NCI-H460 (cell line): Measurements from ENCODE around the gene MRM2. TPM values are rescaled to one million over a fixed set of nuclear protein-coding genes. Genes with fewer than 3 reads are reported as not detected.

ENCODE experiments used
- DNase-seq: peaks from one replicate; pipeline ENCODE4 v3.0.0-alpha.2; 2016; ENCODE audit warnings: low read depth; ENCODE audit errors: extremely low read depth
- polyA plus RNA-seq: library from polyadenylated mRNA; depleted of rRNA; stranded (reverse); fragments of >200 nt; gene quantifications from 2 replicates; pipeline ENCODE4 v1.2.3, GENCODE V29; 2014; cell fraction: nucleus; rRNA removed
- total RNA-seq: library from RNA; depleted of rRNA; stranded (reverse); fragments of >200 nt; shearing (Covaris generic); gene quantifications from 2 replicates; pipeline ENCODE4 v1.2.3, GENCODE V29; 2014; rRNA removed

The MRM2 gene
- 30.6 and 41.1 TPM in 2 replicates for total RNA-seq
- 24.9 and 35.3 TPM in 2 replicates for polyA plus RNA-seq

DNA sequence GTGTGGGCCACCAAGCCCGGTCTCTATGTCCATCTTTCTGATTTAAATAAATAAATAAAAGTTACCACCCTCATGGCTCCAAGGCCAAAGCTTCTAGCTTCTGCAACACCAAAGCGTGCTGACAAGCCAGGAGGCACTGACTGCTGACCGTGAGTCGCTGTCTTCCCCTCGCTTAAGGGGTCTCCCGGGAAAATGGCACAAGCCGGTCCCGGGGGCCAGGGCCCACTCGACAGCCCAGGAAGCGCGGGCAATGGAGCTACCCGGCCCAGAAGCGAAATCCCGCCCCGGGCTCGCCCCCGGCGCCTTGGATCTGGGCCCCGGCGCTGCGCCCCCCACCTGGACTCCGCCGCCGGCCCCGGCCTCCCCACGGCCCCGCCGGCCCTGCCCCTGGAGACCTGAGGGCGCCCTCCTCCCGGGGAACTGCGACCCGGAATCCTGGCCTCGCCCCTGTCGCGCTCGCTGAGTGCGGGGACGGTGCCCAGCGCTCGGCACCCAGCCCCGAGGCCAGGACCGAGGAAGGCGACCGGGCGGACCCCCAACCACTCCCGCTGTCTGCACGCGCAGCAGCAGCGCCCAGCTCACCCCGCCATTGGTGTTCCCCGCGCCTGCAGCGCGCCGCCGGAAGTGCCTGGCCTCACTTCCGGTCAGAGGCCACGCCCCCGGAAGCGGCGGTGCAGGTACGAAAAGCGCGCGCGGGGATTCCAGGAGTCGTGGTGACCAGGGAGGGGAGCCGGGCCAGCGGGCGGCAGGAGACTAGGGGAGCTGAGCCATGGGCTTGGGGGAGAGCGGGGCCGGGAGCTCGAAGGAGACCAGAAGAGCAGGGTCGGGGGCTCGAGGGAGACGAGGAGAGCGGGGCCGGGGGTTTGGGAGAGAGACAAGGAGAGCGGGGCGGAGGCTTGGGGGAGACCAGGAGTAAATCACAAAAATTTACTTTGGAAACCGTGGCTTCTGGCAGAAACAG is at the start of gene MRM2, which contains the start of gene NUDT1:
TSS of gene MRM2 (minus strand) at position 626 of the 961 bp plus-strand sequence. CDS start at position 590, 36 bp downstream.
TSS of gene NUDT1 (plus strand) at position 647 of the 961 bp plus-strand sequence. CDS start 2,349 bp downstream, outside the sequence.
- DNase-seq, result peak; percentile 71

DNA sequence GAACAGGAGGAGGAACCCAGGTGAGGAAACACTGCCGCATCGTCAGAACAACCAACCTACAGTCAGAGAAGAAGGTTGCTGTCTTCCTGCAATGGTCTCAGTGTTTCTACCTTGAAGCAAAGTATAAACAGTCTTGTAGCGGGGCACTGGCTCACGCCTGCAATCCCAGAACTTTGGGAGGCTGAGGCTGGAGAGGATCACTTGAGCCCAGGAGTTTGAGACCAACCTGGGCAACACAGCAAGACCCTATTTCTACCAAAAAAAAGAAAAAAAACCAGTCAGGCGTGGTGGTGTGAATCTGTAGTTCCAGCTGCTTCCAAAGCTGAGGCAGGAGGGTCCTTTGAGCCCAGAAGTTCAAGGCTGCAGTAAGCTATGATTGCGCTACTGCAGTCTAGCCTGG is 48.9 kb upstream of the MRM2 start:
- no peak for DNase-seq

DNA sequence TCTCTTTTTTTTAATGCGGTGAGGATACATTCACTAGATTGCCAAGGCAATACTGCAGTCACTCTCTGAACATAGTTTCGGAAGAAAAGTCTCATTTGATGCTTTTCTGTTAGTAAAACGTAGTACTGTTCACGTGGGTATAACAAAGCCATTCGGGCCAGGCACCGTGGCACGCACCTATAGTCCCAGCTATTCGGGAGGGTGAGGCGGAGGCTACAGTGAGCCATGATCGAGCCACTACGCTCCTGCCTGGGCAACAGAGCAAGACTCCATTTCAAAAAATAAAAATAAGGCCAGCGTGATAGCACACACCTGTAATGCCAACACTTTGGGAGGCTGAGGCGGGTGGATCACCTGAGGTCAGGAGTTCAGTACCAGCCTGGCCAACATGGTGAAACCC is 47.6 kb upstream of the MRM2 start:
- DNase-seq, result no peak

DNA sequence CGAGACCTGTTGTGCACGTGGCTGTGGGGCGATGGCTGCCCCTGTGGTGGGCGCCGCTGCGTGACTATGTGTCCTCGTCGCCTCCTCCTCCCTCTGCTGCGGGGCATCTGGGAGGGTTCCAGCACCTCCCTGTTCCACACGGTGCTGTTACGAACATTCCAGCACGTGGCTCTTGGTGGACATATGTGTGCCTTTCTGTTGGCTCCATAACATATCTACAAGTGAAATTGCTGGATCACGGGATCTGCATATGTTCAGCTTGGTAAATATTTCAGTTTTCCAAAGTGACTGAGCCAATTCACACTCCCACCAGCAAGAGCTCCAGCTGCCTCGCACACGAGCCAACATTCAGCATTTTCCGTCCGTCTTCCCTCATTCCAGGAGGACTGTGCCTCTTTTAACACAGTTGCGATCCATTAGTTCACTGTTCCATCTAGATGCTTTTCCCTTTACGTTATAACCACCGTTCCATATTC is 47.1 kb upstream of the MRM2 start:
- no peak for DNase-seq

DNA sequence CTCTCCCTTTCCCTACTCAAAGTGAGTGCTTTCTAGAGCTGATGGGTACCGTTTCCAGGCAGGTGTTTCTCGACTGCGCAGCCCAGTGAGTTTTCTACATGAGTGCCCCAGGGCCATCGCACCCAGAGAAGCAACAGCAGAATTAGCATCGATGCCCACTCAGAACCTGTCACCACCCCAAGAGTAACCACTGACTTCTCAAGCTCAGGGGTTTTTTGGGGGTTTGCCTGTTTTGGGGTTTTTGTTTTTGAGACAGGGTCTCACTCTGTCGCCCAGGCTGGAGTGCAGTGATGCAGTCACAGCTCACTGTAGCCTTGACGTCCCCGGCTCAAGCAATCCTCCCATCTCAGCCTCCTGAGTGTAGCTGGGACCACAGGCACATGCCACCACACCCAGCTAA is 46.5 kb upstream of the MRM2 start:
- no peak for DNase-seq

GRCh38 chr7:2287745-2288144 is 45.7 kb upstream of the MRM2 start:
- no peak for DNase-seq

DNA sequence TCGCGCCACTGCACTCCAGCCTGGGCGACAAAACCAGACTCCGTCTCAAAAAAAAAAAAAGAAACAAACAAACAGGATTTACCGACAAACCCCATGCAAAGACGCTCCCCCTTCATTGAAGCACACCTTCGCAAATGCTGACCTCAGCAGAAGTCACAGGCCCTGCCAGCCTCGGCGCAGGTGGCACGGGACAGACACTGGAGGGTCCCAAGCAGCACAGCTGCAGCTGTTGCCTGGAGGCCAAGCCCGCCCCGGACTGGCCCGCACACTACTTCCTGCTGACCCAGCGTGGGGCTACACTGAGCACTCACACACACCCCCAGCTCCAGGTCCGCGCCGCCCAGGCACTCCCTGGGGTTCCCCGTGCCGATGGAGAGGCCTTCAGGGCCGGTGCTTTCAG is 41.1 kb upstream of the MRM2 start:
- DNase-seq, result no peak

DNA sequence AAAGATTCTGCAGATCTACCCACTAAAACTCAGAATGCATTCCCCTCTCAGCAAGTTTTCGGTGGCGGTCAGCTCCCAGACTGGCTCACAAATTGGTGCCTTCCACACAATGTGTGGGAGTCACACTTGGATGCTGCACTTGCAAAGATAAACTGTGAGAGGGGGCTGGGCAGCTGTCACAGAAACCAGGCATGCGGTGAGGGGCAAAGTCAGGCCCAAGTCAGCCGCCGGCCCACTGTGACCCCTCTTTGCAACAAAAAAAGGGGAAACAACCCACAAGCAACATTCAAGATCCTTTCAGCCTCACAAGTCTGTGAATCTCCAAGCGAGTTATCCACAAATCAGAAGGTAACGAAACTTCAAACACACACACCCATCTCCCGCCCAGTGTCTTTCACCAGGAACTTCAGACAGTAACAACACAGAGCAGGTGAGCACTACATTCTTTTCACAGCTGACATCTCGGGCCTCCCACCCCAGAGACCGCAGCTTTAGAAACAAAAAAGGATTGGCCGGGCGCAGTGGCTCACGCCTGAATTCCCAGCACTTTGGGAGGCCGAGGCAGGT is 40.3 kb upstream of the MRM2 start:
- no peak for DNase-seq

DNA sequence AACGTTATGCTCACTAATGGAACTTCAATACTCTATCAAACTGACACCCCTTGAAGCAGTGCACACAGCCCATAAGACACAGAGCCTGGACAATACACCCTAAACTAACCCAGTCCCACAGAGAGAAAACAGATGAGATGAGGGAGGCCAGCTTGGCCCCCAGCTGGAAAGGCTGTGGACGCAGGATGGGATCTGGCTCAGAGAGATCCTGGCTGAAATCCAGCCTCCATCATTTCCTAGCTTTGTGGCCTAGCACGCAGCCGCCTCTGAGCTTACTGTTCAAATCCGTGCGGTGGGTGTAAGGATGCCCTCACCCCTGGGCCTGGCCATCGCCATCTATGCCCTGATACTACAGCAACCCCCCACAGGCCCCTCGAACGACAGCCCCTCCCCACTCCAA is 39.5 kb upstream of the MRM2 start:
- no peak for DNase-seq

GRCh38 chr7:2280424-2280823 is 38.4 kb upstream of the MRM2 start:
- DNase-seq, result no peak

GRCh38 chr7:2279896-2280295 is 37.9 kb upstream of the MRM2 start:
- DNase-seq, result no peak

DNA sequence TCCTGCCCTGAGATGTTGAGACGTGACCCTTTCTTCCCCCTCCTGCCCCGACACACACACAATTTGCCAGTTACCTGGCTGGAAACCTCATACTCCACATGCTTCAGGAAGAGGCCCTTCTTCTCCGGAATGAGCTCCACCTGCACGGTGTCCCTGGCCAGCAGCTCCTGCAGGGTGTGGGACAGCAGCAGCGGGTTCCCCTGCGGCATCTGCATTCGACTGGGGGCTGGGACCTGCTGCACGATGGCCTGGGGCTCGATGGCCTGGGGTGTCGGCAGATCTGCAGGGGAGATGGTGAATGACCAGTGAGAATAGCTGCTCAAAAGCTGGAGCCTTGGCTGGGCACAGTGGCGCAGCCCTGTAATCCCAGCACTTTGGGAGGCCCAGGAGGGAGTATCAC is 36.0 kb upstream of the MRM2 start:
- no peak for DNase-seq

DNA sequence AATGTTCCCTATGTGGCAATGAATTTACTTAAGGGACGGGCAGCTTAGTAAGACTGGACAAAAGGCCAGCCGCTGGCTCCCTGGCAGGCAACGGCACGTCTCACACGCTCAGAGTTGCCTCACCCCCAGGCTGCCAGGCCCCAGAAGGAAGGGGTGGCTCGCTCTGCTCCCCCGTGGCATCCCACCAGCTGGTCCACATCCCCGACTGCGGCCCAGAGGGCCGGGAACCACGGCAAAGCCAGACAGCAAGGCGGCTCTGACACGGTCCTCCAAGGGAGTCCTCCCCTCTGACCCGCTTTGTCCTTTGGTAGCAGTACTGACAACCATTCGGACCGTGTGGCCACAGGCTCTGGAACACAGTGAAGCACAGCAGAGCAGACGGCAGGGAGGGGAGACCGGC is 34.1 kb upstream of the MRM2 start:
- no peak for DNase-seq

DNA sequence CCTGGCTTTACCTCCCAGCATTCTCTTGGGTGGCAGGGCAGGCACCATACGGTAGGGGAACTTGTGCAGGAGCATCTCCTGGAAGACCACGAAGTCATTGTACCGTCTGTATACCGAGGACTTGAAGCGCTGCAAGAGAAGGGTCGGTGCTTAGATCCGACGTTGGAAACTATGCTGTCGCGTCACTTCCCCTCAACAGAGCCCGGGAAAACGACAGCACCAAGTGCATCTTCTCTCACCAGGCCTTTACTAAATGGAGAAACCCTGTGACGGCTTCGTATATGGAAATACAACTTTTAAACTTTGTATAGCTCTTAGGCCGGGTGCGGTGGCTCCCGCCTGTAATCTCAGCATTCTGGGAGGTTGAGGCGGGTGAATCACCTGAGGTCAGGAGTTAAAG is 33.1 kb upstream of the MRM2 start:
- no peak for DNase-seq

DNA sequence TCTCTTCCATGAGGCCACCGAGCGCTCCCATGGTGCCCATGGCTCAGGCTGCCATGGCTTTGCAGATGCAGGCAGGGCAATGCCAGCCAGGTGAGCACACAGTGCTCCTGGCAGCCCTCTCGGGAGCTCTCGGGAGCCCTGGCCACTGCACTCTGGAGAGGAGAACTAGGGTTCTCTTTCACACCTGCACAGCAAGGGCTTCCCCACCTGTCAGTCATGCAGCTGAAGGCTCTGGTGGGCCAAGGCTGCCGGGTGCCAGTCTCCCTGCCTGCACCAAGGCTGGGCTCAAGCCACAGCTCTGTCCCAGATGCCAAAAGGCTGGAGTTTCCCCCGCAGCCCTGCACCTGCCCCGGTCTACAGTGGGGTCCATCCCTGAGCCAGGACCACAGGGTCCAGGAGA is 32.7 kb upstream of the MRM2 start:
- no peak for DNase-seq

DNA sequence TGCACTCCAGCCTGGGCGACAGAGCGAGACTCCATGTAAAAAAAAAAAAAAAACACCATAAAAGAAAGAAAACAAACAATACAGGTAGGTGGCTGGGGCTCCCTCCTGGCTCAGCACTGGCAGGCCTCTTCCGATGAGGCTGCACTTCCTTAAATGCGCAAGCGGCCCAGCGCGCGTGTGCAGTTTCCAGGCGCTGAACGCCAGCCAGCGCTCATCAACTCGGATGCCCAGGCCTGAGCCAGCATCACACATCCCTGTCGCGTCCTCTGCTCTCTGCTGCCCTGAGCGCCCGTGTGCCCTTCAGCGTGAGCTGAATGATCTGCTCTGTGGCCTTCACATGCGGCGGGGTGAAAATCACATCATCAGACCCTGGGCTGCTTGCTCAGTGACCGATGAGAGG is 31.9 kb upstream of the MRM2 start:
- no peak for DNase-seq

GRCh38 chr7:2272031-2272430 is 30.0 kb upstream of the MRM2 start:
- DNase-seq, result no peak

DNA sequence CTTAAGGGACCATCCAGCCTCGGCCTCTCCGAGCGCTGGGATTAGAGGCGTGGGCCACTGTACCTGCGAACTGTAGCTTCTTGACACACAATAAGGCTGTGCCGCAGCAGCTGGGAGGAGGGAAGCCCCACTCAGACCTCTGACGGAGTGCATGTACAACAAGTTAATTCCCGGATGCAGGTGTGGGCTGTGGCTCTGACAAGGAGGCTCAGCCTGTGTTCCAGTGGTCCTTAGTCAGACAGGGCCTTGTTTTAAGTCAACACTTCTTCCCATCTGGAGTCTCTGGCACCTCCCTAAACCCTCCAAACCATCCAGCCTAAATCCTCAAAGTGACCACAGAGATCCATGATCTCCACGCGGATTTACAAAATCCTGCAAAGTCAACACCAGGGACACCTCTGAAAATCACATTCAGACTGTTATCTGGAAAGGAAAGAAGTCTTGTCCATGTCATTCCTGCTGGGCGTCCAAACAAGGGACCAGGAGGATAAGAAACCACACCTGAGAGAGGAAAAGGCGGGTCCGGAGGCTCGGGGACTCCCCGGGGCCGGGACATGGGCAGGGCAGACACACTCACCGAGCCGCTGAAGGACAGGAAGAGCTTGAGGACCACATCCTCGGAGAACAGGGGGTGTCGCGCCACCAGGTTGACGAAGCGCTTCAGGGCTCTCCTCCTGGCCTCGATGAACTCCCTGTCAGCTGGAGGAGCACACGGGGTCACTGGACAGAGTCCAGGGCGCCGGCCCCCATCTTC is 29.4 kb upstream of the MRM2 start:
- DNase-seq, result no peak

GRCh38 chr7:2270495-2270894 is 28.5 kb upstream of the MRM2 start:
- no peak for DNase-seq

- no peak for DNase-seq
Measured at GRCh38 chr7:2269991-2270460, 28.0 kb upstream of the MRM2 start.
